Testis (tissue), 3 donors: ENCODE measurements around the gene B3GNT3. TPM values are rescaled to one million over a fixed set of nuclear protein-coding genes. Genes with fewer than 3 reads are reported as not detected.

ENCODE experiments used
- DNase-seq: peaks from one replicate; pipeline ENCODE4 v3.0.0-alpha.2; 2019
- H3K27ac ChIP-seq, 2 donors: fragments of 200-600 bp; sonication (generic); one replicate each; pipeline ENCODE4 v1.5.1; 2019
- H3K27me3 ChIP-seq: fragments of 200-600 bp; sonication (generic); one replicate; pipeline ENCODE4 v1.5.1; 2019
- H3K36me3 ChIP-seq: fragments of 200-600 bp; sonication (generic); one replicate; pipeline ENCODE4 v1.5.1; 2017; ENCODE audit warnings: low read depth; ENCODE audit errors: missing control alignments
- H3K4me1 ChIP-seq: fragments of 200-600 bp; sonication (generic); one replicate; pipeline ENCODE4 v1.5.1; 2019
- H3K4me3 ChIP-seq, 2 donors: fragments of 200-600 bp; sonication (generic); one replicate each; pipeline ENCODE4 v1.5.1; 2017 to 2019
- H3K9me3 ChIP-seq: fragments of 200-600 bp; sonication (generic); one replicate; pipeline ENCODE4 v1.5.1; 2017
- POLR2A ChIP-seq: fragments of 450-650 bp; IDR thresholded peaks from one replicate; pipeline ENCODE4 v1.6.1; 2017; ENCODE audit warnings: antibody characterized with exemption, mild to moderate bottlenecking, moderate library complexity
- WGBS, 2 donors: methylation state at CpG; one replicate each; pipeline ENCODE4 v1.1.5; 2018; 5-methylcytosine and 5-hydroxymethylcytosine counted together
- intact Hi-C: fragments of 100-400 bp; cut with DNase I; formaldehyde crosslinking; loops from one replicate; pipeline ENCODE4 v1.15.1; 2023; ENCODE audit warnings: low total_unique reads
- polyA plus RNA-seq: library from polyadenylated mRNA; stranded (reverse); fragments of 350-450 nt; fragmentation: Illumina TruSeq; extraction: RNeasy Lipid Tissue Mini Kit (QIAGEN cat#74804); gene quantifications from one replicate; pipeline ENCODE4 v1.2.3, GENCODE V29; 2014; ENCODE audit warnings: low read depth, low replicate concordance; ENCODE audit not compliant: insufficient read depth
- total RNA-seq, 2 donors: library from RNA; depleted of rRNA; stranded (reverse); fragments of >200 nt; gene quantifications; one replicate each; pipeline ENCODE4 v1.2.3, GENCODE V29; 2016
- TF ChIP-seq, protein P1 (sequence below), 3 experiments: fragments of 450-650 bp in 2 of 3; fragments of 200-600 bp in 1 of 3; sonication (generic) in 1 of 3; IDR thresholded peaks; one replicate each; pipeline ENCODE4 v1.5.1; 2016 to 2019; ENCODE audit warnings: antibody characterized with exemption in 3 of 3, mild to moderate bottlenecking in 2 of 3, moderate library complexity in 1 of 3

The B3GNT3 gene
- total and polyA plus RNA-seq, 3 donors from 2014 or later, result 0.19 to 0.71 (median 0.63) TPM

DNA sequence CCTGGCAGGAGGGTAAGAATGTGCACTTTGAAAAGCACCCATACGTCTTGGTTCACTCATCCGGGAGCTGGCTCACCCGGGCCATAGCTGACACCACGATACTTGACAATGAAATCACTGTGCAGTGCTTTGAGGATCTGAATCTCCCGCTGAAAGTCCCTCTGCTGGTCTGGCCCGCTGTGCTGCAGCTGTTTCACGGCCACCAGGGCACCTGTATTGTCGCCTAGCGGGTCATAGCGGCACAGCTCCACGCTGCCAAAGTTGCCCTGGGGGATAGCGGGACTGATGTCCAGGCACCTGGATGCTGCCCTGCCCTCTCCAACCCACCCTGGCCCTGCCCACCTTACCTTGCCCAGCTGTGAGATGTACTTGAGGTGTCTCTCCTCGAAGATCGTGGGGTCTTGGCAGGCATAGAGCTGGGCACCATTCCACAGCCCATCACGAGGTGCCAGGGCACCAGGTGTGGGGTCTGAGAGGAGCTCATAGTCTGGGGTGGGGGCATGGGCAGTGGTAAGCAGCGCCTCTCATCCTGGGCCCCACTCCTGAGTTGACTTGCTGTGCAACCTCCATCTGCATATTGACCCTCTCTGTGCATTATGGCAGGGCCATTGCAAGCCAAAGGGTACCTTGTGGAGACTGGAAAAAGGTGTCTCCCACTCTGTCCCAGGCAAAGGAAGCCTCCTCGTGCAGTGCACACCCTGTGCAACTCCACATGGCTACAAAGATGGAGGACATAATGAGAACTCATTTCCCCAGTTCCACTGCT, 37.7 kb downstream of the B3GNT3 start:
- 83 to 87% methylated on average over 4 to 17 of the region's 17 CpGs for WGBS, 2 donors
- no peak for DNase-seq
- Histone ChIP-seq H3K27me3 (no peaks in the 10 kb centered on the region), H3K9me3 (no peaks in the 10 kb centered on the region), H3K4me3 (no peak overlapping the region), H3K27ac (no peak overlapping the region), H3K4me1 (peaks cover 3% of the 10 kb centered on the region), H3K36me3 (no peaks in the 10 kb centered on the region)
- intact Hi-C loops, result no loop called here
- TF ChIP-seq POLR2A, result no peak
- TF ChIP-seq, protein P1, sequence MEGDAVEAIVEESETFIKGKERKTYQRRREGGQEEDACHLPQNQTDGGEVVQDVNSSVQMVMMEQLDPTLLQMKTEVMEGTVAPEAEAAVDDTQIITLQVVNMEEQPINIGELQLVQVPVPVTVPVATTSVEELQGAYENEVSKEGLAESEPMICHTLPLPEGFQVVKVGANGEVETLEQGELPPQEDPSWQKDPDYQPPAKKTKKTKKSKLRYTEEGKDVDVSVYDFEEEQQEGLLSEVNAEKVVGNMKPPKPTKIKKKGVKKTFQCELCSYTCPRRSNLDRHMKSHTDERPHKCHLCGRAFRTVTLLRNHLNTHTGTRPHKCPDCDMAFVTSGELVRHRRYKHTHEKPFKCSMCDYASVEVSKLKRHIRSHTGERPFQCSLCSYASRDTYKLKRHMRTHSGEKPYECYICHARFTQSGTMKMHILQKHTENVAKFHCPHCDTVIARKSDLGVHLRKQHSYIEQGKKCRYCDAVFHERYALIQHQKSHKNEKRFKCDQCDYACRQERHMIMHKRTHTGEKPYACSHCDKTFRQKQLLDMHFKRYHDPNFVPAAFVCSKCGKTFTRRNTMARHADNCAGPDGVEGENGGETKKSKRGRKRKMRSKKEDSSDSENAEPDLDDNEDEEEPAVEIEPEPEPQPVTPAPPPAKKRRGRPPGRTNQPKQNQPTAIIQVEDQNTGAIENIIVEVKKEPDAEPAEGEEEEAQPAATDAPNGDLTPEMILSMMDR (IDR thresholded peaks at IDR 0.05), result no peak

DNA sequence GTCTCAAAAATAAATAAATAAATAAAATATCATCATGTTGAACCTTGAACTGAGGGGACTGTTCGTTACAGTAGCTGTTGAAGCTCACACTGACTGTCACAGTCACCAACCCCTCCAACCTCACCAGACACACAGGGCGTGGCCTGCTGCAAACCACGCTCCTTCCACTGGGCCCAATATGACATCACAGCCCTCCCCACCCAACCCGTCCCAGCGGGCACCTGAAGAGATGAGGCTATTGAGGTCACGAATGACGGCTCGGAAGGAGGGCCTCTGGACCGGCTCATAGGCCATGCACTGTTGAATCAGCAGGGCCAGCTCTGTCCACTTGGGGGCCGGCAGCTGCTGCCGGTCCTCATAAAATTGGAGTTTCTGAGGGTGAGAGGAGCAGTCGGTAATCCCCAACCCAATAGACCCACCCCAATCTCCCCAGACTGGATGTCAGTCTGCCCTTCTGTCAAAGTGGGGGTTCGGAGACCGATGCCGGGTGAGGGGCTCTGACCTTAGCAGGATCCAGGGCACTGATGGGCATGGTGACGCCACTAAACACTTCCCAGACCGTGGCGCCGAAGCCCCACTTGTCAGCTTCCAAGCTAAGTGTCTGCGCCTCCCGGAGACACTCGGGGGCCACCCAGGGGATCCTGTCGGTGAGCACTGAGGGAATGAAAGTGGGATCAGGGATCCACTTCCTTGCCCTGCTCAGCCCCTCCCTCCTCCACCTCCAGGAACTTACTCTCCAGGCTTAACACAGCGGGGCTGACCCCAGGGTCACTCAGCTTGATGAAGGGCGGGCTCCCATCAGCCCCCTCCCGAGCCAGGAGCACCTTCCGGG, 39.6 kb downstream of the B3GNT3 start:
- 85 to 88% methylated on average over 10 to 27 of the region's 27 CpGs for WGBS, 2 donors
- Histone ChIP-seq H3K27ac (no peak overlapping the region), H3K36me3 (no peaks in the 10 kb centered on the region), H3K27me3 (no peaks in the 10 kb centered on the region), H3K4me3 (no peak overlapping the region), H3K9me3 (no peaks in the 10 kb centered on the region), H3K4me1 (peaks cover 3% of the 10 kb centered on the region)
- intact Hi-C loops, result no loop called here
- TF ChIP-seq POLR2A, result no peak
- TF ChIP-seq, protein P1 (IDR thresholded peaks at IDR 0.05), result no peak
- no peak for DNase-seq

DNA sequence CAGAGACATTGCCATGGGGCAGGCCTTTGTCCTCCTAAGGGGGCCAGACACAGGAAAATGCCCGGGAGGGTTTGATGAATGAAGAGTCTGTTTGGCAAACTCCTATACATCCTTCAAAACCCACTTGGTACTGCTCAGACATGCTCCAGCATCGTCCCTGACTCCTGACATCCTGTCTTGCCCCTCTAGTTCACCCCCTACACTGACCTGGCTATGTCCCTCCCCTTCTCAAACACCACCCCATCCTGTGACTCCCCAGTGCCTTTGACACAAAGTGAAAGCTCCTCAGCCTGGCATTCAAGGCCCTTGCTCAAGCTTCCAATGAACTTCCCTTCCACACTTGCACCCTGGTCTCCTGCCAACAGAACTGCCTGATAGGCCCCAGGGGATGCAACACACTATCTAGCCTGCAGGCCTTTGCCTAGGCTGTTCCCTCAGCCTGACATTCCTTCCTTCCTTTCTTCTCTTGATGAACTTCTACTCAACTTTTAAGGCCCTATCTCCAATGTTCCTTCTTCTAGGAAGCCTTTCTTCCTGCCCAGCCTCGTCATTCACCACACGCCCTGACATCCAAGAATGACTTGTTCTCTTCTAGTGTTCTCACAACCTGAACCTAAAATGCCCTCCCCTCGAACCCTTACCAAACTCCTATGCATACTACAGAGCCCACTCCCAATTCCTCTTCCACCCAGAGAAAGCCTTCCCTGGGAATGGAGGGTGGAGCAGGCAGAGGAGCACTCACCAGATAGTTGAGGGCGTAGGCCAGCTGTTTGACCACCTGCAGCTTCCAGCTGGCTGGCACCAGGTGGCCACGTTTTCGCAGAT, 40.5 kb downstream of the B3GNT3 start:
- no peak overlapping the region for H3K4me3 ChIP-seq
- no peak for DNase-seq
- H3K4me1 ChIP-seq, result no peaks in the 10 kb centered on the region
- no peak for TF ChIP-seq POLR2A
- TF ChIP-seq, protein P1 (IDR thresholded peaks at IDR 0.05), result no peak
- H3K36me3 ChIP-seq, result no peaks in the 10 kb centered on the region
- intact Hi-C loops, result no loop called here
- H3K9me3 ChIP-seq, result no peaks in the 10 kb centered on the region
- no peak overlapping the region for H3K27ac ChIP-seq
- no peaks in the 10 kb centered on the region for H3K27me3 ChIP-seq
- WGBS, 2 donors, result 83 to 86% methylated on average over 8 of the region's 8 CpGs

DNA sequence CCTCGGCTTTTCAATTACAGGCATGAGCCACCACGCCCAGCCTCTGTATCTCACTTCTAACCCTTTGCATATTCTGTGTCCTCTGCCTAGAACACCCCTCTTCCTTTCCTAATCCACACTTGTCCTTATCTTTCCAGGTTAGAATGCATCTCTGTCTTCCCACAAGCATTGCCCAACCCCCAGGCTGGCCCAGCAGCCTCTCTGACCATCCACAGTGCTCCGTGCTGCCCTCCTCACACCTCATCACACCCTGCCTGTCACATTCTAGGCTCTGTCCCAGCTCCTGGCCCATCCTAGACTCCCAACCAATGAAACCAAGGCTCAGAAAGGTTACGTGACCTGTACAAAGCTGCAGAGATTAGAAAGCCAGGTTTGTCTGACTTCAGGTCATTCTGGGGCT, 41.6 kb downstream of the B3GNT3 start:
- H3K4me3 ChIP-seq, result no peak overlapping the region
- DNase-seq, result no peak
- H3K27ac ChIP-seq, result no peak overlapping the region
- intact Hi-C loops, result no loop called here
- H3K4me1 ChIP-seq, result no peaks in the 10 kb centered on the region
- no peak for TF ChIP-seq POLR2A
- TF ChIP-seq, protein P1 (IDR thresholded peaks at IDR 0.05), result no peak
- WGBS, 2 donors, result 74 to 81% methylated on average over 4 of the region's 4 CpGs
- H3K9me3 ChIP-seq, result no peaks in the 10 kb centered on the region
- H3K27me3 ChIP-seq, result no peaks in the 10 kb centered on the region
- H3K36me3 ChIP-seq, result no peaks in the 10 kb centered on the region
